Measurements from ENCODE around the gene PDE7B. TPM values are rescaled to one million over a fixed set of nuclear protein-coding genes. Genes with fewer than 3 reads are reported as not detected.

Gene PDE7B
- total RNA-seq, 1 donor from 2014 or later = 0.84 TPM

- DNase-seq (ENCODE audit: low read depth) = no peak
- TF ChIP-seq CTCF (IDR thresholded peaks at IDR 0.05; ENCODE audit: insufficient read depth, low read length, poor library complexity, severe bottlenecking) = no peak
- H3K4me3 ChIP-seq (ENCODE audit: low read depth, low read length) = no peak overlapping the region
- no peaks in the 10 kb centered on the region for H3K27me3 ChIP-seq (ENCODE audit: control insufficient read depth, insufficient read depth, low read length)
- no peaks in the 10 kb centered on the region for H3K36me3 ChIP-seq (ENCODE audit: control insufficient read depth, insufficient read depth, low read length)
Measured at GRCh38 chr6:135999393-135999792, 147.9 kb downstream of the PDE7B start.

- TF ChIP-seq CTCF (IDR thresholded peaks at IDR 0.05; ENCODE audit: insufficient read depth, low read length, poor library complexity, severe bottlenecking) = no peak
- Histone ChIP-seq H3K27me3 (ENCODE audit: control insufficient read depth, insufficient read depth, low read length) (no peaks in the 10 kb centered on the region), H3K36me3 (ENCODE audit: control insufficient read depth, insufficient read depth, low read length) (no peaks in the 10 kb centered on the region), H3K4me3 (ENCODE audit: low read depth, low read length) (no peak overlapping the region)
- no peak for DNase-seq (ENCODE audit: low read depth)
Measured at GRCh38 chr6:136007345-136007744, 155.8 kb downstream of the PDE7B start.

GRCh38 chr6:136011475-136011874, 160.0 kb downstream of the PDE7B start:
- H3K27me3 ChIP-seq (ENCODE audit: control insufficient read depth, insufficient read depth, low read length) = no peaks in the 10 kb centered on the region
- H3K36me3 ChIP-seq (ENCODE audit: control insufficient read depth, insufficient read depth, low read length) = no peaks in the 10 kb centered on the region
- H3K4me3 ChIP-seq (ENCODE audit: low read depth, low read length) = no peak overlapping the region
- no peak for DNase-seq (ENCODE audit: low read depth)
- no peak for TF ChIP-seq CTCF (IDR thresholded peaks at IDR 0.05; ENCODE audit: insufficient read depth, low read length, poor library complexity, severe bottlenecking)

- Histone ChIP-seq H3K36me3 (ENCODE audit: control insufficient read depth, insufficient read depth, low read length) (no peaks in the 10 kb centered on the region), H3K27me3 (ENCODE audit: control insufficient read depth, insufficient read depth, low read length) (no peaks in the 10 kb centered on the region), H3K4me3 (ENCODE audit: low read depth, low read length) (no peak overlapping the region)
- TF ChIP-seq CTCF (IDR thresholded peaks at IDR 0.05; ENCODE audit: insufficient read depth, low read length, poor library complexity, severe bottlenecking) = no peak
- DNase-seq (ENCODE audit: low read depth) = no peak
Measured at GRCh38 chr6:136012198-136012887, 160.8 kb downstream of the PDE7B start.

GRCh38 chr6:136012943-136013342, 161.4 kb downstream of the PDE7B start:
- H3K36me3 ChIP-seq (ENCODE audit: control insufficient read depth, insufficient read depth, low read length) = no peaks in the 10 kb centered on the region
- no peak for DNase-seq (ENCODE audit: low read depth)
- no peaks in the 10 kb centered on the region for H3K27me3 ChIP-seq (ENCODE audit: control insufficient read depth, insufficient read depth, low read length)
- no peak overlapping the region for H3K4me3 ChIP-seq (ENCODE audit: low read depth, low read length)
- TF ChIP-seq CTCF (IDR thresholded peaks at IDR 0.05; ENCODE audit: insufficient read depth, low read length, poor library complexity, severe bottlenecking) = no peak

Measured in kidney epithelial cell (primary cell).